ENCODE measurements around the gene SCGN.

GRCh38 chr6:25675167-25675566 lies 23.2 kb downstream of the SCGN start:
- TF ChIP-seq POLR2AphosphoS5 (IDR thresholded peaks at IDR 0.05; ENCODE audit: low read depth, low read length), result no peak
- TF ChIP-seq POLR2A (IDR thresholded peaks at IDR 0.05; ENCODE audit: low read depth, low read length), result no peak
- TF ChIP-seq TAF1 (IDR thresholded peaks at IDR 0.05; ENCODE audit: borderline replicate concordance, low read depth, low read length), result no peak

Measured in GM12892 (cell line).